Right lobe of liver (tissue), 6 donors: Measurements from ENCODE around the gene CD164. TPM values are rescaled to one million over a fixed set of nuclear protein-coding genes. Genes with fewer than 3 reads are reported as not detected.
A peak's percentile ranks its signal among the peaks of the same experiment; 100 is the strongest.

Source experiments
- ATAC-seq, 4 donors: fragments of 200-7000 bp; cut with Tn5 transposase; one replicate each; pipeline ENCODE4 v1.9.1; 2020; ENCODE audit warnings: mild to moderate bottlenecking in 4 of 4, moderate library complexity in 4 of 4
- DNase-seq, 3 donors: peaks; one replicate each; pipeline ENCODE4 v3.0.0-alpha.2; 2020
- H3K27ac ChIP-seq, 3 donors: fragments of 200-600 bp; one replicate each; pipeline ENCODE4 v1.8.0; 2022
- H3K27me3 ChIP-seq, 2 donors: fragments of 200-600 bp; one replicate each; pipeline ENCODE4 v1.8.0; 2022
- H3K36me3 ChIP-seq, 4 donors: fragments of 200-600 bp; sonication (generic) in 1 of 4; one replicate each; pipeline versions ENCODE4 v1.5.1 to v1.8.0; 2017 to 2022; ENCODE audit warnings: control low read depth in 1 of 4
- H3K4me1 ChIP-seq, 4 donors: fragments of 200-600 bp; sonication (generic) in 1 of 4; one replicate each; pipeline versions ENCODE4 v1.5.1 to v1.8.0; 2017 to 2022; ENCODE audit warnings: control low read depth in 1 of 4
- H3K4me3 ChIP-seq, 3 donors: fragments of 200-600 bp; one replicate each; pipeline ENCODE4 v1.8.0; 2022
- H3K9me3 ChIP-seq, 4 donors: fragments of 200-600 bp; sonication (generic) in 1 of 4; one replicate each; pipeline versions ENCODE4 v1.5.1 to v1.8.0; 2017 to 2022; ENCODE audit warnings: control low read depth in 1 of 4
- POLR2A ChIP-seq: fragments of 450-650 bp; IDR thresholded peaks from one replicate; pipeline ENCODE4 v1.6.1; 2017; ENCODE audit warnings: antibody characterized with exemption, mild to moderate bottlenecking
- WGBS: methylation state at CpG from one replicate; pipeline ENCODE4 v1.1.6; 2018; ENCODE audit warnings: low coverage, low lambda C conversion rate; ENCODE audit not compliant: insufficient coverage; ENCODE audit errors: missing lambda C conversion rate; 5-methylcytosine and 5-hydroxymethylcytosine counted together
- intact Hi-C, 2 donors: fragments of 100-400 bp; cut with DNase I; formaldehyde crosslinking; loops; one replicate each; pipeline versions ENCODE4 v1.11.2 to v1.14.1; 2022
- total RNA-seq, 6 experiments: library from RNA; depleted of rRNA in 2 of 6; stranded (reverse); fragments of >200 nt in 2 of 6; fragmentation: NEBNext Ultra II Directional in 3 of 6; extraction: Animal tissue kit (Norgen Biotek cat#: 25700) in 3 of 6; gene quantifications; one replicate each; pipeline versions ENCODE4 v1.1.0 to v1.2.4, GENCODE V29; 2016 to 2023
- TF ChIP-seq, protein P1 (sequence below), 4 donors: fragments of 200-600 bp in 3 of 4; fragments of 450-650 bp in 1 of 4; IDR thresholded peaks; one replicate each; pipeline versions ENCODE4 v1.5.1 to v1.8.0; 2016 to 2022; ENCODE audit warnings: antibody characterized with exemption in 4 of 4, mild to moderate bottlenecking in 2 of 4
- donor health status: DM: no; HTN: yes; CAD: no.
- donor health status: DM: no; HTN: no; CAD: no.
- donor health status: DM: no; HTN: no; CAD: no.
- donor health status: DM: no; HTN: yes; CAD: no.
- donor health status: DM: no; HTN: yes; CAD: no.

The CD164 gene
- total RNA-seq, 6 experiments from 2014 or later = 113 to 173 (median 150) TPM

GRCh38 chr6:109373762-109374161 lies 8.5 kb downstream of the CD164 start:
- ATAC-seq = peak in 3 of 4 donors; percentile 40 to 41 (median 41)
- DNase-seq = no peak
- no peak for TF ChIP-seq POLR2A
- TF ChIP-seq, protein P1, sequence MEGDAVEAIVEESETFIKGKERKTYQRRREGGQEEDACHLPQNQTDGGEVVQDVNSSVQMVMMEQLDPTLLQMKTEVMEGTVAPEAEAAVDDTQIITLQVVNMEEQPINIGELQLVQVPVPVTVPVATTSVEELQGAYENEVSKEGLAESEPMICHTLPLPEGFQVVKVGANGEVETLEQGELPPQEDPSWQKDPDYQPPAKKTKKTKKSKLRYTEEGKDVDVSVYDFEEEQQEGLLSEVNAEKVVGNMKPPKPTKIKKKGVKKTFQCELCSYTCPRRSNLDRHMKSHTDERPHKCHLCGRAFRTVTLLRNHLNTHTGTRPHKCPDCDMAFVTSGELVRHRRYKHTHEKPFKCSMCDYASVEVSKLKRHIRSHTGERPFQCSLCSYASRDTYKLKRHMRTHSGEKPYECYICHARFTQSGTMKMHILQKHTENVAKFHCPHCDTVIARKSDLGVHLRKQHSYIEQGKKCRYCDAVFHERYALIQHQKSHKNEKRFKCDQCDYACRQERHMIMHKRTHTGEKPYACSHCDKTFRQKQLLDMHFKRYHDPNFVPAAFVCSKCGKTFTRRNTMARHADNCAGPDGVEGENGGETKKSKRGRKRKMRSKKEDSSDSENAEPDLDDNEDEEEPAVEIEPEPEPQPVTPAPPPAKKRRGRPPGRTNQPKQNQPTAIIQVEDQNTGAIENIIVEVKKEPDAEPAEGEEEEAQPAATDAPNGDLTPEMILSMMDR (IDR thresholded peaks at IDR 0.05) = no peak
- Histone ChIP-seq H3K27me3 (no peaks in the 10 kb centered on the region), H3K4me1 (peaks cover 0 to 12% (median 0%) of the 10 kb centered on the region in 4 donors), H3K27ac (no peak overlapping the region), H3K36me3 (peaks cover 8 to 80% (median 28%) of the 10 kb centered on the region in 4 donors), H3K9me3 (no peaks in the 10 kb centered on the region), H3K4me3 (no peak overlapping the region)
- intact Hi-C loops = no loop called here
- 69% methylated on average over 4 of the region's 4 CpGs for WGBS

DNA sequence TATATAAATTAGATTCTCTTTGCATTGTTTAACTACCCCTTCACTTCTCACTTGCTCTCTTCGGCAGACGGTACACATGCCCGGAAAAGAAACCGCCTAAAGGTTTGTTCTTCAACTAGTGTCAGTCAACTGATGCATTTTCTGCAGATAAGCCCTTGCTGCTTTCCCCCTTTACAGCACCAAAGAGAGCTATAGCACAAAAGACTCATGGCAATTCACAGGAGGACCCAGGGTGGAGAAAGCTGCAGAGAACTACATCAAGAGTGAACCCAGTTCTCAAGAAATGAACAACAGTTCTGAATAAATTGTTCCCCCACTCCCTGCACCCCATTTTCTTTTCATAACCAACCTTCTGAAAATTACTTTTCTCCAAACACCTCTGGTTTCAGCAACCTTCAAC lies 8.9 kb downstream of the CD164 start:
- H3K36me3 ChIP-seq = peaks cover 8 to 80% (median 31%) of the 10 kb centered on the region in 4 donors
- ATAC-seq = no peak
- peaks cover 0 to 10% (median 0%) of the 10 kb centered on the region in 4 donors for H3K4me1 ChIP-seq
- H3K9me3 ChIP-seq = no peaks in the 10 kb centered on the region
- H3K27ac ChIP-seq = no peak overlapping the region
- intact Hi-C loops = no loop called here
- no peak for DNase-seq
- WGBS = 63% methylated on average over 4 of the region's 4 CpGs
- H3K4me3 ChIP-seq = no peak overlapping the region
- no peak for TF ChIP-seq POLR2A
- TF ChIP-seq, protein P1 (IDR thresholded peaks at IDR 0.05) = no peak
- H3K27me3 ChIP-seq = no peaks in the 10 kb centered on the region

GRCh38 chr6:109372130-109372529 lies 10.1 kb downstream of the CD164 start:
- Histone ChIP-seq H3K36me3 (peaks cover 8 to 80% (median 32%) of the 10 kb centered on the region in 4 donors), H3K9me3 (no peaks in the 10 kb centered on the region), H3K27ac (no peak overlapping the region), H3K4me3 (no peak overlapping the region), H3K4me1 (peaks cover 0 to 10% (median 0%) of the 10 kb centered on the region in 4 donors), H3K27me3 (no peaks in the 10 kb centered on the region)
- TF ChIP-seq, protein P1 (IDR thresholded peaks at IDR 0.05) = no peak
- no peak for TF ChIP-seq POLR2A
- intact Hi-C loops = no loop called here
- DNase-seq (no peak), ATAC-seq (no peak)
- 41% methylated on average over 2 of the region's 2 CpGs for WGBS

- intact Hi-C loops = no loop called here
- peaks cover 0 to 79% (median 23%) of the 10 kb centered on the region in 4 donors for H3K36me3 ChIP-seq
- H3K27ac ChIP-seq = no peak overlapping the region
- no peaks in the 10 kb centered on the region for H3K9me3 ChIP-seq
- ATAC-seq (peak; percentile 56 to 81 (median 71)), DNase-seq (no peak)
- WGBS = 32% methylated on average over 3 of the region's 3 CpGs
- TF ChIP-seq, protein P1 (IDR thresholded peaks at IDR 0.05) = no peak
- no peak for TF ChIP-seq POLR2A
- no peak overlapping the region for H3K4me3 ChIP-seq
- peaks cover 0 to 10% (median 0%) of the 10 kb centered on the region in 4 donors for H3K4me1 ChIP-seq
- no peaks in the 10 kb centered on the region for H3K27me3 ChIP-seq
These were observed 11.5 kb downstream of the CD164 start for GRCh38 chr6:109370792-109371191.
